Sigmoid colon (tissue), 4 donors: ENCODE data around the gene ZNF274.

Source experiments
- POLR2A ChIP-seq, 2 donors: fragments of 450-650 bp; IDR thresholded peaks; one replicate each; pipeline ENCODE4 v1.6.1; 2016; ENCODE audit warnings: antibody characterized with exemption in 2 of 2, mild to moderate bottlenecking in 2 of 2, moderate library complexity in 2 of 2
- POLR2AphosphoS5 ChIP-seq, 4 donors: sonication (generic); formaldehyde crosslinking; IDR thresholded peaks; one replicate each; pipeline ENCODE4 v1.6.1; 2017; ENCODE audit warnings: antibody characterized with exemption in 4 of 4
- TF ChIP-seq, protein P1 (sequence below), 4 experiments: fragments of 450-650 bp in 3 of 4; fragments of 200-600 bp in 1 of 4; IDR thresholded peaks; one replicate each; pipeline ENCODE4 v1.5.1; 2016 to 2019; ENCODE audit warnings: antibody characterized with exemption in 4 of 4, mild to moderate bottlenecking in 3 of 4, moderate library complexity in 2 of 4

DNA sequence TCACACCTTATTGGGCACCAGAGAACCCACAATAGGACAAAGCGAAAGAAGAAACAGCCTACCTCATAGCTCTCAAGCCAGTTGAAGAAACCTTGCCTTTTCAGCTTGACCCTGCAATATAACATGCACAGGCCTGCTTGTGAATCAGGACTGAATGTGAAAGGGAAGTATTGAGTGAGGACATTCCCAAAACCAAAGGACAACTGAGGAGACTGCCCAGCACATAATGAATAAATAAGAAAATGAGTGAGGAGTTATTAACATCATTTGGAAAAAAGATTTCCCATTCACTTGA, 30.2 kb downstream of the ZNF274 start:
- TF ChIP-seq, protein P1, sequence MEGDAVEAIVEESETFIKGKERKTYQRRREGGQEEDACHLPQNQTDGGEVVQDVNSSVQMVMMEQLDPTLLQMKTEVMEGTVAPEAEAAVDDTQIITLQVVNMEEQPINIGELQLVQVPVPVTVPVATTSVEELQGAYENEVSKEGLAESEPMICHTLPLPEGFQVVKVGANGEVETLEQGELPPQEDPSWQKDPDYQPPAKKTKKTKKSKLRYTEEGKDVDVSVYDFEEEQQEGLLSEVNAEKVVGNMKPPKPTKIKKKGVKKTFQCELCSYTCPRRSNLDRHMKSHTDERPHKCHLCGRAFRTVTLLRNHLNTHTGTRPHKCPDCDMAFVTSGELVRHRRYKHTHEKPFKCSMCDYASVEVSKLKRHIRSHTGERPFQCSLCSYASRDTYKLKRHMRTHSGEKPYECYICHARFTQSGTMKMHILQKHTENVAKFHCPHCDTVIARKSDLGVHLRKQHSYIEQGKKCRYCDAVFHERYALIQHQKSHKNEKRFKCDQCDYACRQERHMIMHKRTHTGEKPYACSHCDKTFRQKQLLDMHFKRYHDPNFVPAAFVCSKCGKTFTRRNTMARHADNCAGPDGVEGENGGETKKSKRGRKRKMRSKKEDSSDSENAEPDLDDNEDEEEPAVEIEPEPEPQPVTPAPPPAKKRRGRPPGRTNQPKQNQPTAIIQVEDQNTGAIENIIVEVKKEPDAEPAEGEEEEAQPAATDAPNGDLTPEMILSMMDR (IDR thresholded peaks at IDR 0.05) = no peak
- TF ChIP-seq POLR2A (IDR thresholded peaks at IDR 0.05) (no peak), POLR2AphosphoS5 (IDR thresholded peaks at IDR 0.05) (no peak)
